ENCODE data around the gene KMO.
A peak's percentile ranks its signal among the peaks of the same experiment; 100 is the strongest.

Gene KMO

DNA sequence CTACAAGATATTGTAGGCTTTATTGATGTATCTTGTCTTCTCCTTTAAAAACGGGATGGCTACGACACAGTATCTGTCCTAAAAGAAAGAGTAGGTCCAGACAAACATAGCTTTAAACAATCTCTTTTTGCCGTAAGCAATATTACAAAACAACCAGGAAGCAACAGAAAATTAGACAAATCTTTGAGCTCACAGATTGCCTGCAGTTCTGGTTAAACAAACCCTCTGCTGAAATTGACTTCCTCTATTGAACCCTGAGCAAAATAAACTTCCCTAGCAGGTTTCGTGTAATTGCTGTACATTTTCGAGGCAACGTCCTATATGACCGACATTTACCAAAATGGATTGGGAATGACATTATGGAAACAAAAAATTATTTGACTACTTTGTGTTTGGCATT lies 57.3 kb downstream of the KMO start:
- Histone ChIP-seq H3K27ac (replicated peaks) (peak overlapping the region; percentile 12; the same call in 1 of the 2 replicates), H3K27me3 (ENCODE audit: insufficient read depth, poor library complexity, severe bottlenecking) (no peaks in the 10 kb centered on the region), H3K4me3 (replicated peaks; ENCODE audit: insufficient read depth, low read length) (no peak overlapping the region)
- TF ChIP-seq, protein P1, sequence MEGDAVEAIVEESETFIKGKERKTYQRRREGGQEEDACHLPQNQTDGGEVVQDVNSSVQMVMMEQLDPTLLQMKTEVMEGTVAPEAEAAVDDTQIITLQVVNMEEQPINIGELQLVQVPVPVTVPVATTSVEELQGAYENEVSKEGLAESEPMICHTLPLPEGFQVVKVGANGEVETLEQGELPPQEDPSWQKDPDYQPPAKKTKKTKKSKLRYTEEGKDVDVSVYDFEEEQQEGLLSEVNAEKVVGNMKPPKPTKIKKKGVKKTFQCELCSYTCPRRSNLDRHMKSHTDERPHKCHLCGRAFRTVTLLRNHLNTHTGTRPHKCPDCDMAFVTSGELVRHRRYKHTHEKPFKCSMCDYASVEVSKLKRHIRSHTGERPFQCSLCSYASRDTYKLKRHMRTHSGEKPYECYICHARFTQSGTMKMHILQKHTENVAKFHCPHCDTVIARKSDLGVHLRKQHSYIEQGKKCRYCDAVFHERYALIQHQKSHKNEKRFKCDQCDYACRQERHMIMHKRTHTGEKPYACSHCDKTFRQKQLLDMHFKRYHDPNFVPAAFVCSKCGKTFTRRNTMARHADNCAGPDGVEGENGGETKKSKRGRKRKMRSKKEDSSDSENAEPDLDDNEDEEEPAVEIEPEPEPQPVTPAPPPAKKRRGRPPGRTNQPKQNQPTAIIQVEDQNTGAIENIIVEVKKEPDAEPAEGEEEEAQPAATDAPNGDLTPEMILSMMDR (IDR thresholded peaks at IDR 0.05; ENCODE audit: insufficient read depth, low read length), result no peak
- TF ChIP-seq SPI1 (IDR thresholded peaks at IDR 0.05; ENCODE audit: borderline replicate concordance, low read depth), result peak; percentile 96
- no peak for TF ChIP-seq GABPA (IDR thresholded peaks at IDR 0.05; ENCODE audit: low read depth)
- TF ChIP-seq POLR2AphosphoS5 (IDR thresholded peaks at IDR 0.05; ENCODE audit: low read depth), result no peak
- DNase-seq (ENCODE audit: low read depth in 1 of 2, low spot score in 1 of 2), result peak; percentile 16 to 49

DNA sequence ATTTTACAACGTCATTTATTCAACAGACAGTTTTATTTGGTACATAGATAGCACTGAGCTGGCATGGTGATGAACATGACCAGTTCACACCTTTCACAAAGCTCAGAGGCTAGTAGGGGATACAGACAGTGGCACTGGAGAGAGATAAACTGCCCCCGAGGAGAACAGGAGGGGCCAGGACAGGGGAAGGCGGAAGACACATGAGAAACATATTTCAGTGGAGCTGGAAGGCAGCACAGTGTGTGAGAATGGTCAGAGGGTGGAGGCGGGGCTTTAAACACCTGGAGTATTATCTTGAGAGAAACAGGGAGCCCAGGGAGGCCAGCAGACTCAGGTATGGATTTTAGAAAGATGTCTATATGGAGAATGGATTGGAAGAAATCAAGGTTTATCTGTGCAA lies 58.5 kb downstream of the KMO start:
- DNase-seq (ENCODE audit: low read depth in 1 of 2, low spot score in 1 of 2), result no peak
- Histone ChIP-seq H3K4me3 (replicated peaks; ENCODE audit: insufficient read depth, low read length) (no peak overlapping the region), H3K27ac (replicated peaks) (no peak overlapping the region), H3K27me3 (ENCODE audit: insufficient read depth, poor library complexity, severe bottlenecking) (no peaks in the 10 kb centered on the region)
- TF ChIP-seq, protein P1 (IDR thresholded peaks at IDR 0.05; ENCODE audit: insufficient read depth, low read length), result no peak
- no peak for TF ChIP-seq POLR2AphosphoS5 (IDR thresholded peaks at IDR 0.05; ENCODE audit: low read depth)
- no peak for TF ChIP-seq GABPA (IDR thresholded peaks at IDR 0.05; ENCODE audit: low read depth)
- TF ChIP-seq SPI1 (IDR thresholded peaks at IDR 0.05; ENCODE audit: borderline replicate concordance, low read depth), result no peak
- TF ChIP-seq, protein P2, sequence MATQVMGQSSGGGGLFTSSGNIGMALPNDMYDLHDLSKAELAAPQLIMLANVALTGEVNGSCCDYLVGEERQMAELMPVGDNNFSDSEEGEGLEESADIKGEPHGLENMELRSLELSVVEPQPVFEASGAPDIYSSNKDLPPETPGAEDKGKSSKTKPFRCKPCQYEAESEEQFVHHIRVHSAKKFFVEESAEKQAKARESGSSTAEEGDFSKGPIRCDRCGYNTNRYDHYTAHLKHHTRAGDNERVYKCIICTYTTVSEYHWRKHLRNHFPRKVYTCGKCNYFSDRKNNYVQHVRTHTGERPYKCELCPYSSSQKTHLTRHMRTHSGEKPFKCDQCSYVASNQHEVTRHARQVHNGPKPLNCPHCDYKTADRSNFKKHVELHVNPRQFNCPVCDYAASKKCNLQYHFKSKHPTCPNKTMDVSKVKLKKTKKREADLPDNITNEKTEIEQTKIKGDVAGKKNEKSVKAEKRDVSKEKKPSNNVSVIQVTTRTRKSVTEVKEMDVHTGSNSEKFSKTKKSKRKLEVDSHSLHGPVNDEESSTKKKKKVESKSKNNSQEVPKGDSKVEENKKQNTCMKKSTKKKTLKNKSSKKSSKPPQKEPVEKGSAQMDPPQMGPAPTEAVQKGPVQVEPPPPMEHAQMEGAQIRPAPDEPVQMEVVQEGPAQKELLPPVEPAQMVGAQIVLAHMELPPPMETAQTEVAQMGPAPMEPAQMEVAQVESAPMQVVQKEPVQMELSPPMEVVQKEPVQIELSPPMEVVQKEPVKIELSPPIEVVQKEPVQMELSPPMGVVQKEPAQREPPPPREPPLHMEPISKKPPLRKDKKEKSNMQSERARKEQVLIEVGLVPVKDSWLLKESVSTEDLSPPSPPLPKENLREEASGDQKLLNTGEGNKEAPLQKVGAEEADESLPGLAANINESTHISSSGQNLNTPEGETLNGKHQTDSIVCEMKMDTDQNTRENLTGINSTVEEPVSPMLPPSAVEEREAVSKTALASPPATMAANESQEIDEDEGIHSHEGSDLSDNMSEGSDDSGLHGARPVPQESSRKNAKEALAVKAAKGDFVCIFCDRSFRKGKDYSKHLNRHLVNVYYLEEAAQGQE (IDR thresholded peaks at IDR 0.05; ENCODE audit: insufficient replicate concordance, low read depth), result no peak

DNA sequence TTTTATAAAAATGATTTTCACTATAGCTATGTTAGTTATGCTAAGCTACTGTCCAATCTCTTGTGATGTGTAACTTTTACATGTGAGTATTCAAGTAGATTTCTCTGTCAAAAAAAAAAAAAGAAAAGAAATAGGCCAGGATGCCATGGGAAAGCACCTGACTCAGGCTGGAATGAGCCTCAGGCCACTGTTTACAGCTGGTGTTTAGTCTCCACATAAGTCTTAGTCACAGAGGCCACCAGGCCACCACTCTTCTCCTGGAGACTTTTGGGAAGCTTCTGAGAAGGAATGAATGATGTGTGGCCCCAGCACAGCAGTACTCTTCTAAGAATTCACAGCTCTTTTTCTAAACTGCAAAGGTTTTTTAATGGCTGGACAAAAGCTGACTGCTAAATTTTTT lies 59.1 kb downstream of the KMO start:
- H3K27ac ChIP-seq (replicated peaks), result no peak overlapping the region

More for the DNA sequence above, 59.1 kb downstream of the KMO start:
- TF ChIP-seq POLR2AphosphoS5 (IDR thresholded peaks at IDR 0.05; ENCODE audit: low read depth) (no peak), SPI1 (IDR thresholded peaks at IDR 0.05; ENCODE audit: borderline replicate concordance, low read depth) (no peak), GABPA (IDR thresholded peaks at IDR 0.05; ENCODE audit: low read depth) (no peak)
- TF ChIP-seq, protein P2 (IDR thresholded peaks at IDR 0.05; ENCODE audit: insufficient replicate concordance, low read depth), result no peak
- TF ChIP-seq, protein P1 (IDR thresholded peaks at IDR 0.05; ENCODE audit: insufficient read depth, low read length), result no peak
- Histone ChIP-seq H3K27me3 (ENCODE audit: insufficient read depth, poor library complexity, severe bottlenecking) (no peaks in the 10 kb centered on the region), H3K4me3 (replicated peaks; ENCODE audit: insufficient read depth, low read length) (no peak overlapping the region)
- DNase-seq (ENCODE audit: low read depth in 1 of 2, low spot score in 1 of 2), result no peak
